Measurements from ENCODE around the gene ARL8A.

GRCh38 chr1:202146279-202146678 is 1.7 kb upstream of the ARL8A start:
- TF ChIP-seq CREB1 (CRISPR knock-in tag; IDR thresholded peaks at IDR 0.05; ENCODE audit: low read depth) = no peak
- no peak for TF ChIP-seq EZH2 (IDR thresholded peaks at IDR 0.05; ENCODE audit: low read depth, unreplicated experiment)
- no peak for TF ChIP-seq EZH2phosphoT487 (IDR thresholded peaks at IDR 0.05; ENCODE audit: unreplicated experiment)
- no peak for TF ChIP-seq NANOG (IDR thresholded peaks at IDR 0.05; ENCODE audit: borderline replicate concordance)
- TF ChIP-seq, protein P1, sequence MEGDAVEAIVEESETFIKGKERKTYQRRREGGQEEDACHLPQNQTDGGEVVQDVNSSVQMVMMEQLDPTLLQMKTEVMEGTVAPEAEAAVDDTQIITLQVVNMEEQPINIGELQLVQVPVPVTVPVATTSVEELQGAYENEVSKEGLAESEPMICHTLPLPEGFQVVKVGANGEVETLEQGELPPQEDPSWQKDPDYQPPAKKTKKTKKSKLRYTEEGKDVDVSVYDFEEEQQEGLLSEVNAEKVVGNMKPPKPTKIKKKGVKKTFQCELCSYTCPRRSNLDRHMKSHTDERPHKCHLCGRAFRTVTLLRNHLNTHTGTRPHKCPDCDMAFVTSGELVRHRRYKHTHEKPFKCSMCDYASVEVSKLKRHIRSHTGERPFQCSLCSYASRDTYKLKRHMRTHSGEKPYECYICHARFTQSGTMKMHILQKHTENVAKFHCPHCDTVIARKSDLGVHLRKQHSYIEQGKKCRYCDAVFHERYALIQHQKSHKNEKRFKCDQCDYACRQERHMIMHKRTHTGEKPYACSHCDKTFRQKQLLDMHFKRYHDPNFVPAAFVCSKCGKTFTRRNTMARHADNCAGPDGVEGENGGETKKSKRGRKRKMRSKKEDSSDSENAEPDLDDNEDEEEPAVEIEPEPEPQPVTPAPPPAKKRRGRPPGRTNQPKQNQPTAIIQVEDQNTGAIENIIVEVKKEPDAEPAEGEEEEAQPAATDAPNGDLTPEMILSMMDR (conservative IDR thresholded peaks at IDR 0.05; ENCODE audit: low read depth in 2 of 2) = no peak
- no peak for TF ChIP-seq POLR2AphosphoS5 (IDR thresholded peaks at IDR 0.05; ENCODE audit: low read depth)
- TF ChIP-seq JUNB (IDR thresholded peaks at IDR 0.05; ENCODE audit: unreplicated experiment) = no peak
- no peak for TF ChIP-seq REST (IDR thresholded peaks at IDR 0.05; ENCODE audit: unreplicated experiment)
- no peak for TF ChIP-seq ETS1 (IDR thresholded peaks at IDR 0.05)
- TF ChIP-seq STAT1 (IDR thresholded peaks at IDR 0.05; ENCODE audit: unreplicated experiment) = no peak
